Measurements from ENCODE around the gene TTC3. TPM values are rescaled to one million over a fixed set of nuclear protein-coding genes. Genes with fewer than 3 reads are reported as not detected.

Gene TTC3
- total RNA-seq, 2 experiments from 2014 or later, result 141 to 142 TPM

GRCh38 chr21:37199057-37199924 lies 126.2 kb downstream of the TTC3 start:
- H3K27ac Mint-ChIP-seq, result no peak overlapping the region

GRCh38 chr21:37200641-37201480 lies 127.8 kb downstream of the TTC3 start:
- ATAC-seq (ENCODE audit: poor library complexity), result no peak
- POLR2A ChIA-PET, result no interaction called here
- Mint-ChIP-seq H3K4me1 (ENCODE audit: low read depth) (no peaks in the 10 kb centered on the region), H3K36me3 (ENCODE audit: low read depth) (peaks cover 83% of the 10 kb centered on the region), H3K27me3 (no peaks in the 10 kb centered on the region), H3K9me3 (no peaks in the 10 kb centered on the region), H3K4me3 (no peak overlapping the region), H3K27ac (no peak overlapping the region)
- no peaks in the 10 kb centered on the region for H3K27me3 ChIP-seq (ENCODE audit: control insufficient read depth in 1 of 2, insufficient read depth in 2 of 2, low read length in 2 of 2)
- no peak overlapping the region for H3K27ac ChIP-seq (ENCODE audit: low read depth in 1 of 2, low read length in 2 of 2)
- H3K36me3 ChIP-seq (ENCODE audit: insufficient read depth, low read length), result peaks cover 63% of the 10 kb centered on the region
- H3K9me3 ChIP-seq (ENCODE audit: control insufficient read depth in 1 of 2, insufficient read depth in 1 of 2, low read length in 2 of 2), result no peaks in the 10 kb centered on the region
- no peaks in the 10 kb centered on the region for H3K4me1 ChIP-seq (ENCODE audit: insufficient read depth, low read length)
- no peak overlapping the region for H3K4me3 ChIP-seq (ENCODE audit: low read length)
- DNase-seq, result no peak
- CTCF ChIA-PET, result no interaction called here
- intact Hi-C loops (cut with DNase I, micrococcal nuclease), result no loop called here
- TF ChIP-seq CTCF (IDR thresholded peaks at IDR 0.05), result no peak

More at GRCh38 chr21:37199057-37199924, 126.2 kb downstream of the TTC3 start:
- peaks cover 91% of the 10 kb centered on the region for H3K36me3 Mint-ChIP-seq (ENCODE audit: low read depth)
- ChIA-PET POLR2A (no interaction called here), CTCF (no interaction called here)
- H3K9me3 Mint-ChIP-seq, result no peaks in the 10 kb centered on the region
- no peaks in the 10 kb centered on the region for H3K27me3 ChIP-seq (ENCODE audit: control insufficient read depth in 1 of 2, insufficient read depth in 2 of 2, low read length in 2 of 2)
- H3K4me1 ChIP-seq (ENCODE audit: insufficient read depth, low read length), result no peaks in the 10 kb centered on the region
- intact Hi-C loops (cut with DNase I, micrococcal nuclease), result no loop called here
- H3K9me3 ChIP-seq (ENCODE audit: control insufficient read depth in 1 of 2, insufficient read depth in 1 of 2, low read length in 2 of 2), result no peaks in the 10 kb centered on the region
- TF ChIP-seq CTCF (IDR thresholded peaks at IDR 0.05), result no peak
- no peak overlapping the region for H3K27ac ChIP-seq (ENCODE audit: low read depth in 1 of 2, low read length in 2 of 2)
- H3K4me3 ChIP-seq (ENCODE audit: low read length), result no peak overlapping the region
- no peaks in the 10 kb centered on the region for H3K4me1 Mint-ChIP-seq (ENCODE audit: low read depth)
- H3K4me3 Mint-ChIP-seq, result no peak overlapping the region
- ATAC-seq (ENCODE audit: poor library complexity), result no peak
- H3K27me3 Mint-ChIP-seq, result no peaks in the 10 kb centered on the region
- peaks cover 78% of the 10 kb centered on the region for H3K36me3 ChIP-seq (ENCODE audit: insufficient read depth, low read length)
- no peak for DNase-seq

GRCh38 chr21:37202221-37203110 lies 129.4 kb downstream of the TTC3 start:
- no peak overlapping the region for H3K27ac Mint-ChIP-seq
- intact Hi-C loops (cut with DNase I, micrococcal nuclease), result no loop called here
- no peaks in the 10 kb centered on the region for H3K27me3 Mint-ChIP-seq
- H3K36me3 Mint-ChIP-seq (ENCODE audit: low read depth), result peaks cover 71% of the 10 kb centered on the region
- H3K4me1 Mint-ChIP-seq (ENCODE audit: low read depth), result peaks cover 4% of the 10 kb centered on the region
- no peaks in the 10 kb centered on the region for H3K9me3 Mint-ChIP-seq
- Histone ChIP-seq H3K4me1 (ENCODE audit: insufficient read depth, low read length) (peaks cover 2% of the 10 kb centered on the region), H3K4me3 (ENCODE audit: low read length) (no peak overlapping the region), H3K36me3 (ENCODE audit: insufficient read depth, low read length) (peaks cover 50% of the 10 kb centered on the region), H3K9me3 (ENCODE audit: control insufficient read depth in 1 of 2, insufficient read depth in 1 of 2, low read length in 2 of 2) (no peaks in the 10 kb centered on the region), H3K27me3 (ENCODE audit: control insufficient read depth in 1 of 2, insufficient read depth in 2 of 2, low read length in 2 of 2) (no peaks in the 10 kb centered on the region), H3K27ac (ENCODE audit: low read depth in 1 of 2, low read length in 2 of 2) (no peak overlapping the region)
- no peak for ATAC-seq (ENCODE audit: poor library complexity)
- CTCF ChIA-PET, result no interaction called here
- no peak for TF ChIP-seq CTCF (IDR thresholded peaks at IDR 0.05)
- no peak overlapping the region for H3K4me3 Mint-ChIP-seq
- DNase-seq, result no peak
- POLR2A ChIA-PET, result no interaction called here

Data from CD4-positive, alpha-beta T cell (primary cell).